NCI-H345 treated with DMSO at 0.1 percent for 48 hours (cell line): Measurements from ENCODE around the gene SLC9A7.
A peak's percentile ranks its signal among the peaks of the same experiment; 100 is the strongest.

Experiments
- DNase-seq: peaks from one replicate; lab custom pipeline; 2025; ENCODE audit not compliant: unreplicated experiment; lab: John Stamatoyannopoulos, UW

Gene SLC9A7

GRCh38 chrX:46653482-46653881, 105.4 kb downstream of the SLC9A7 start:
- DNase-seq: peak; percentile 8

DNA sequence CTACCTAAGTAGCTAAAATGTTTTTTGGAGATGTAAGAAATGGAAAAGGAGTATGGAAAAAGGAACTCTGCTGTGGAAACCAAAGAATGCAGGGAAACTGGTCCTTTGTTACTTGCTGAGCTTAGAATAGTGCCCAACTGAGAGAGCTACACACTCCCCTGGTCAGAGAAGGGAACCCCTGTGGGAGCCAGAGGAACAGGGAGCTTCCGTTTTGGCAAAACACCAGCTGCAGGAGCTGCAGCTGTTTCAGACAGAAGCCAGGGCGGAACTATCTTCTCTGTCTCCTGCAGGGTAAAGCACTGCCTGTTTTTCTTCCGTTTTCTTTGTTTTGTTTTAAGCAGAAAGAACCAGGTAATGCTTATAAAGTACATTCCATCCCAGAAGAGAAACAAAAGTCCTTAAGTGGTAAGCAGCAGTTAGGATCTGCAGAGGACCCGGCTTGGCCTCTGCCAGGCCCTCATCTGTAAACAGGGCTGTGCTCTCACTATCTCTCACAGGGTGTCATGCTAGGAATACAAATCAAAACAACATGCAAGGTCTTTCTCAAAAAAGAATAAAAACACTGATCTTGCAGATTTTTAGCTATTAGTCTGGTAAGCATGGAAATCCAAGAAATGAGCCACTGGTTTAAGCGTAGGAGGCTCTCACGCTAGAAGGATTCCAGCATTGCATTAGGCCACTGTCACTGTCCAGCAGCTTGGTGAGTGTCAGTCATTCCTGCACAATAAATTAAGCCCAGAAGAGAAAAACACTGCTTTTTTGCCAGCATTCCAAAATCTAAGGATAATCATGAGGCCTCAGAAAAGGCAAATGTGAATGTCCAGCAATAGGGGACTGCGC, 109.3 kb downstream of the SLC9A7 start:
- DNase-seq: peak; percentile 46

GRCh38 chrX:46648660-46649059, 110.3 kb downstream of the SLC9A7 start:
- DNase-seq: no peak

DNA sequence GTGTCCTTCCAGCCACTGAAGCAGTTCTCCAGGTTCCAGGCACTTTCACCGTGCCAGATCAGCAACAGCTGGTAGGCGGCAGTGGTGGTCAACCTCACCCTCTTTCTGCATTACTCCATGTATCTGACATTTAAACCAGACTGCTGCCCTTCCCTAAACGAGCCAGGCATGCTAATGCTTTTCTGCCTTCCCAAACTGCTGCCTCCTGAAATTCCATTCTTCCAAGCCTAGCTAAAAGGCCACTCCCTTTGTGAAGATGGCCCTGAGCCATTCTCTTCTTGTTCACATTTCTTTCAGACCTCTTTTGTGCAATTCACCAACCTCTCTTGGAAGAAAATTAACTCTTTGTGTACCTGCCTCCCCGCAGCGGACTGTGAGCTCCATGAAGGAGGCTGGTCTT, 111.7 kb downstream of the SLC9A7 start:
- DNase-seq: no peak

- DNase-seq: no peak
These were observed 113.3 kb downstream of the SLC9A7 start for GRCh38 chrX:46645614-46646013.

- DNase-seq: no peak
These were observed 115.3 kb downstream of the SLC9A7 start for GRCh38 chrX:46643636-46644035.

DNA sequence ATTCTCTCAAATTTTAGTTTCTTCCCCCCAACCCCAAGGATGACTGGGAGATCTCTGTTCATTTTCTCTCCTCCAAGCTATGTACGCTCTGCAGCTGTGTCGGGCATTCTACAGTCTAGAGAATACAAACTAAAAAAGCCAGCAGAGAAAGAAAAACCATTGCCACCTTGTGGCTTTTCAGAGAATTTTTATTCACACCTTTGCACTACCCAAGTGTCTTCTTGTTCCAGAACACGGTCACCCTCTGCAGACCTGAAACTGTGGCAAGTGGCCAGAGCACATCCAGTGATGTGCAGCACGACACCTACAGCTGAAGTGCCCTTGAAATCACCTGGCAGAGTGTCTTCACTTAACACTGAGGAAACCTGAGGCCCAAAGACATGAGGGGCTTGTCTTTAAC, 116.8 kb downstream of the SLC9A7 start:
- no peak for DNase-seq

DNA sequence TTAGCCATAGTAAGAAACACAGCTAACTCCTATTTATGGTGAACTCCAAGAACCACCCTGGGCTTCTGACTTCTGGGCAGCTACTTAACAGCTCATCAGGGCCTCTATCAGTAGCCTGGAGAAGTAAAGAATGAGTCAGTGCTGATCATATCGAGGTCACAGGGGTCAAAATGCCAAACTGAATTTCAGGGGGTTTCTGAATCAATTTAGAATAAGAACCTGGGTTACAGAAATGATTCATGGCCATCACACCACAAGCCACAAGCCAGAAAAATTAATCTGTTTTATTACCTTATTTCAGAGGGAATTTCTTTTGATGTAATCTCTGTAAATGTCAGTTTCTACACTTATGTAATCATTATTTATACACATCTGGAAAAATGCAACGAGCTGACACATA, 121.0 kb downstream of the SLC9A7 start:
- DNase-seq: no peak

DNA sequence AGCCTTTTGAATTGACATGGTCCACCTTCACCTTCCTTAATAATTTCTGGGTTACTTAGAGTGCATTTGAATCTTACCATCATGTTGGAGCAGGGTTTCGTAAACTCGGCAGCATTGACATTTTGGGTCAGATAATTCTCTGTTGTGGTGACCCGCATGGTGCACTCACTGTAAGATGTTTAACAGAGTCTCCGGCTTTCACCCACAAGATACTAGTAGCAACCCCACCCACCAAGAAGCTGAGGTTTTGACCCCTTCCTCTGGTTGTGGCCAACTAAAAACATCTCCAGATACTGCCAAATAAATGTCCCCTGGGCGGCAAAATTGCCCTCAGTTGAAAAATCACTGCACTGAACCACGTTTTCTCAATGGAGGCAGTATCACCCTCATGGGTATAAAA, 122.7 kb downstream of the SLC9A7 start:
- DNase-seq: no peak

- DNase-seq: no peak
These were observed 123.7 kb downstream of the SLC9A7 start for GRCh38 chrX:46635186-46635585.

GRCh38 chrX:46634577-46634976, 124.3 kb downstream of the SLC9A7 start:
- DNase-seq: no peak

DNA sequence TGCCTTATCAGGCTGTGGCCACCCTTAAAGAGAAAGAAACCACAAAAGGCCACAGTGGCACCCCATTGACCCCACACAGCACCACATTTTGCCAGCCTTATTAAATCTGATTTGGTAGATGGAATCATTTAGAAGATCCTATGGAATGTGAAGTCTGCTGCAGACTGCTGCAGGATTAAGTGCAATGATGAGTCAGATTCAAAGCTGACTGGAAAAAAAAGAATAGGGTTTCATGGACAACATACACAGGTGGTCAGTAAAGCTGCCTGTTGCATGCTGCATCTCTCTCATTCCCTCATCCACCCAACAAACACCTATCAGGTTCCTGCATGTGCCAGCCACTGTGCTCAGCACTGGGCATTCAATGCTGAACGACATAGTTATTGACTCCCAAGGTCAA, 128.8 kb downstream of the SLC9A7 start:
- no peak for DNase-seq

DNA sequence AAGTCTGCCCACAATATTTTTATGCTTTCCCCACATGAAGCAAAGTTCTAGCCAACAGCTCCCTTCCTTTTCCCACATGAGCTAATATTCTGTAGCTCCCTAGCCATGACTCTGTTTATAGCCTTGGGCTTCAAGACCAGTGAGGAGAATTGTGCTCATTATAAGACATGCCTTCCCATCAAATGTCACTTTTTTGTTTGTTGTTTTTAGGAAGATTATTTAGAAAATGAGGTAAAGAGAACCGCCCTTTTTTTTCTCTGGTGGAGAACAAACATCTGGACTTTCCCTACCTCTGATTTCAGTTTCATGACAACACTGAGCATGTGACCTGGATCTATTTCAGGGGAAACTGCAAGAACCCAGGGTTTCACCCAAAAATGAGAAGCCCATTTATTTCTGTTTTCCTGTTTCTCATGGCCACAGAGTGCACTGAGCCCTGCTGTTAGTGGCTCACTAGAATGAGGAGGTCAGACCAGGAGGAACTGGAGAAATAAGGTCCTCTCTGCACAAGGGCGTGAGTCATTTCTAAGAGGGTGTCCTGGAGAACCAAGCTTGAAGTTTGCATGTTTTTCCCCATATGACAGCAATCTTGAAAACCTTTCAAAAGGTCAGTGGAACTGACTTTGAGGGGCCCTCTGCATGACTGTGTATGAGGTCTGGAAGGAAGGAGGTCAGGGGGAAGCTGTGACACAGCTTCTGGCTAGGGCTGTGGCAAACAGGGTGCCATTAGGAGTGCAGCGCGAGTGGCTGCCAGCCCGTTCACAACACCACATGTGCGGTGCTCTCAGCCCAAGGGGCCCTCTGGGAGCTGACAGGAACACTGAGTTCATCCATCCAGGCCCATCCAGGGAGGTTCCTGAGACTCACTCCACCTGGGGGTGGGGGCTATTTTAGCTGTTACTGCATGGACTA, 130.2 kb downstream of the SLC9A7 start:
- no peak for DNase-seq

DNA sequence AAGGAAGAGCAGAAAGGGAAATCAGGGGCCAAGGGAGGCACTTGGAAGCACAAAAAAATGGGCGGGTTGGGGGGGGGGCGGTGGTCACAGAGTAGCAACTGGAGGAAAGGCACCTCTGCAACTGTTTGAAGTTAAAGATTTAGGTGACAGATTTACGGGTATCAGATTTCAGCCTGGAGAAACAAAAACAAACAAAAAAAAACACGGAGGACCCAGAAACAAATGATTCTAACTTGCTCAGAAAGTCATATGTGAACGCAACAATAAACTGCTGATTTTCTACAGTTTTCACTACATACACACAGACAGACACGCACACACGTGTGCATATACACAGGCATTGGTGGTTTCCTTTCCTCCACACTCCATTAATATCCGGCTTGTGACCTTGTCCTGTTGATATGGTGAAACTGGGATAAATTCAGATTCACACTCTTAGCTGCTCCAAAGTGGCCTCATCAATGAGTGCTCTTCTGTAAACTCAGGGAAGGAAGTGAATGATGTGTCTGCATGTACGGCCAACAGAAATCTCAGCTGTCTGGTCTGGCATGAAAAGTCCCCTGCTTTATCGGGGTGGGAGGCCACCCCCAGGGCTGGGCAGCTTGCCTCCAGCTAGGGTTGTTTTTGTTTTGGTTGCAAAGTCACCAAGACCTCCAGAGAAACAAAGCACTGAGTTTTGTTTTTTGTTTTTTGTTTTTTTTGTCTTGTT, 131.1 kb downstream of the SLC9A7 start:
- no peak for DNase-seq

GRCh38 chrX:46627062-46627461, 131.9 kb downstream of the SLC9A7 start:
- no peak for DNase-seq

DNA sequence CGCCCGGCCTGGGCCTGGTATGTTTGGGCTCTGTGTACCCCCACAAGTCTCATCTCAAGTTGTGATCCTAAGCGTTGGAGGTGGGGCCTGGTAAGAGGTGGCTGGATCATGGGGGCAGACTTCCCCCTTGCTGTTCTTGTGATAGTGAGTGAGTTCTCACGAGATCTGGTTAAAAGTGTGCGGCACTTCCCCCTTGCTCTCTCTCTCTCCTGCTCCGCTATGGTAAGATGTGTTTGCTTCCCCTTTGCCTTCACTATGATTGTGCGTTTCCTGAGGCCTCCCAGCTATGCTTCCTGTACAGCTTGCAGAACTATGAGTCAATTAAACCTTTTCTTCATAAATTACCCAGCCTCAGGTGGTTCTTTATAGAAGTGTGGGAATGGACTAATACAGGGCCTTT, 132.4 kb downstream of the SLC9A7 start:
- DNase-seq: no peak

GRCh38 chrX:46624090-46624786, 134.7 kb downstream of the SLC9A7 start:
- no peak for DNase-seq

DNA sequence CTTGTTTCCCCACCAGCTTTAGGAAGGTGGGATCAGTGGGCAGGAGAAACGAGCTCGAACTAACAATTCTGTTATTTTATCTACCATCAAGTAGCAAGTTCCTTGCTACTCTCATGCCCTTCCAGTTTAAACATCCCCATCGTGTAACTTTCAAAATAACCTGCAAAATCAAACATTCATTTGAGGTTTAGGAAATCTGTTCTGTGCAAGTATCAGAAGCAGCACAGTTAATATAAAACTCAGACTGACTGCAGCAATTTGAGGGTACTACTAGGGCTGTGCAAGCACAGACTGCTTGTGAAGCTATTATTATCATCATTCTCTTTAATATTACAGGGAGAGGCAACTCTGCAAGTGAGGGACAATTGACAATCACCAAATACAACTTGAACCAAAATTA, 137.3 kb downstream of the SLC9A7 start:
- no peak for DNase-seq

DNA sequence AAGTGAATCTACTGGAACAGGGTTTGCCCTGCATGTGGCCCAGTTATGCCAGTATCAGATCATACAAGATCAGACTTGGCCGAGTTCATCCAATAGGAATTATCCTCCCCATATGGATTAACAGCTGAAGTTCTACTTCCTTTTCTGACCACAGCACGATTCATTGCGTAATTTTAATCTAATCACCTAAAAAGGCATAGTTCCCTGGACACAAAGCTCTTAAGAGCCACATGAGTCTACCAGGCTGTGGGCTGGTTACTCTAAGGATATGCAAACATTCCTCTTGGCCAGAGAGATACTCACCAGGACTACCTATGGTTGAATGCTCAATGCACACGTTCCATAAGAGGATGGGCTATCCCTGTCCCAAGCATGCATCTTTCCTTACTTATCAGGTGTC, 138.4 kb downstream of the SLC9A7 start:
- DNase-seq: no peak

DNA sequence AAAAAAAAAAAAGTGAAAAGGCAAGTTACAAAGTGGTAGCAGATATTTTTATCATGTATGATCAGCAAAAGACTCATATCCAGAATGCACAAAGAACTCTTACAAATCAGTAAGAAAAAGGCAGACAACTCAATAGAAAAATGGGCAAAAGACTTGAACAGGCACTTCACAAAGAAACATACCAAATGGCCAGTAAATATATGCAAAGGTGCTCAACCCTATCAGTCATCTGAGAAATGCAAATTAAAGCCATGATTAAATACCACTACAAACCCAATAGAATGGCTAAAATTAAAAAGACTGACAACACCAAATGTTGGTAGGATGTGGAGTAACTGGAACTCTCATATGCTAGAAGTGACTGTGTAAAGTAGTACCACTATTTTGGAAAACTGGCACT, 140.0 kb downstream of the SLC9A7 start:
- no peak for DNase-seq

DNA sequence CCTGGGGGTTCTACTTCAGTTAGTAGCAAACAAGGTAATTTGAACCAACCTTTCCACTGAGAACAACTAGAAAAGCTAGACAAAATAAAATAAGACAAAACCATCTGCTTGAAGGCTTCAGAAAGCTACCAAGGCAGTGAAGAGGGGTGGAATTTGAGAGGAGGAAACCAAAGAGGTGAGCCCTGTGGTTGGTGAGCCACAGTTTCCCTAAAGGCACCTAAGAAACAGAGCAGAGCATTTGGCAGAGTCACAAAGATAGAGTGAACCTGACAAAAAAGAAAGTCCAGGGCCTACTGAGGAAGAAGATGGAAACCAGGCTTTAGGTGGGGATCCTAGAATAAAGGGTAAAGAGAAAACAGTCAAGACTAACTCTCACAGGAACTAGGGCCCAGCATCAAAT, 141.0 kb downstream of the SLC9A7 start:
- DNase-seq: no peak
